Endodermal cell (in vitro differentiated cells): Measurements from ENCODE around the gene SSU72. TPM values are rescaled to one million over a fixed set of nuclear protein-coding genes. Genes with fewer than 3 reads are reported as not detected.

Source experiments
- DNase-seq: peaks from one replicate; pipeline ENCODE4 v3.0.0-alpha.2; 2017
- H3K27ac ChIP-seq: 2 replicates; pipeline ENCODE4 v1.5.1; 2013; ENCODE audit warnings: mild to moderate bottlenecking, low read depth, low read length, moderate library complexity
- H3K27me3 ChIP-seq: 2 replicates; pipeline ENCODE4 v1.6.1; 2013; ENCODE audit warnings: mild to moderate bottlenecking, low read length, moderate library complexity; ENCODE audit not compliant: insufficient read depth, control insufficient read depth, poor library complexity, severe bottlenecking
- H3K36me3 ChIP-seq: 2 replicates; pipeline ENCODE4 v1.7.0; 2013; ENCODE audit warnings: mild to moderate bottlenecking, low read length, moderate library complexity; ENCODE audit not compliant: control insufficient read depth, insufficient read depth
- H3K4me1 ChIP-seq: one replicate; pipeline ENCODE4 v1.7.0; 2013; ENCODE audit warnings: low read length; ENCODE audit not compliant: control insufficient read depth, insufficient read depth
- H3K4me3 ChIP-seq: 2 replicates; pipeline ENCODE4 v1.5.1; 2013; ENCODE audit warnings: mild to moderate bottlenecking, low read length, moderate library complexity
- H3K9ac ChIP-seq: 2 replicates; pipeline ENCODE4 v1.6.1; 2013; ENCODE audit warnings: mild to moderate bottlenecking, low read length, moderate library complexity; ENCODE audit not compliant: poor library complexity, severe bottlenecking; ENCODE audit errors: extremely low read depth
- H3K9me3 ChIP-seq: 2 replicates; pipeline ENCODE4 v1.6.1; 2013; ENCODE audit warnings: mild to moderate bottlenecking, low read length, moderate library complexity; ENCODE audit not compliant: control insufficient read depth
- H3K27ac Mint-ChIP-seq: 2 replicates; pipeline ENCODE4 v1.8.0; 2020; ENCODE audit warnings: mixed read lengths
- H3K27me3 Mint-ChIP-seq: 2 replicates; pipeline ENCODE4 v1.8.0; 2021; ENCODE audit warnings: mild to moderate bottlenecking, mixed read lengths; ENCODE audit not compliant: insufficient read depth
- H3K36me3 Mint-ChIP-seq: 2 replicates; pipeline ENCODE4 v1.8.0; 2020; ENCODE audit warnings: low read depth, mixed read lengths
- H3K4me1 Mint-ChIP-seq: 2 replicates; pipeline ENCODE4 v1.8.0; 2020; ENCODE audit warnings: mixed read lengths
- H3K4me3 Mint-ChIP-seq: 2 replicates; pipeline ENCODE4 v1.8.0; 2020; ENCODE audit warnings: mild to moderate bottlenecking, moderate library complexity, mixed read lengths
- H3K9me3 Mint-ChIP-seq: 2 replicates; pipeline ENCODE4 v1.8.0; 2020; ENCODE audit warnings: mild to moderate bottlenecking, mixed read lengths
- WGBS, 2 experiments: methylation state at CpG; one replicate each; pipeline versions ENCODE4 v1.1.5 to v1.1.7; 2013; ENCODE audit warnings: missing lambda C conversion rate in 2 of 2, mixed read lengths in 1 of 2; ENCODE audit not compliant: insufficient coverage in 1 of 2, insufficient read length in 1 of 2; 5-methylcytosine and 5-hydroxymethylcytosine counted together
- total RNA-seq, 2 donors: library from RNA; stranded (reverse); fragmentation: NEBNext Ultra II Directional in 1 of 2; extraction: Animal tissue kit (Norgen Biotek cat#: 25700) in 1 of 2; gene quantifications; 2 replicates in 1 of 2; 3 replicates in 1 of 2; pipeline ENCODE4 v1.2.1, GENCODE V29; 2021
- TF ChIP-seq, protein P1 (sequence below): fragments of 200-600 bp; sonication (generic); conservative IDR thresholded peaks from 2 replicates; pipeline ENCODE4 v1.5.0; 2021; ENCODE audit warnings: antibody characterized with exemption, mild to moderate bottlenecking

The SSU72 gene
- total RNA-seq, 2 donors from 2014 or later, result 133 to 138 TPM

DNA sequence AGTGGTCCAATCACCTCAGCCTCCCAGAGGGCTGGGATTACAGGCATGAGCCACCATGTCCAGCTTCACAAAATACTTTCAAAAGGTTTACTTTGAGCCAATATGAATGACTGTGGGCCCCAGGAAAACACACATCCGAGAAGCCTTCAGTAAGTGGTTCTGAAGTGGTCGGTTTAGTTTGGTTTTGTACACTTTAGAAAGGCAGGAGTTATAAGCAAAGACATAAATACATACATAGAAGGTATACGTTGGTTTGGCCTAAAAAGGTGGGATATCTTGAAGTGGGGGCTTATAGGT is 37.4 kb upstream of the SSU72 start:
- H3K4me3 ChIP-seq, result no peak overlapping the region
- H3K27ac ChIP-seq, result no peak overlapping the region
- 94% methylated on average over 3 of the region's 3 CpGs; no CpG with 5 or more reads in 1 of the 2 experiments for WGBS, 2 experiments
- DNase-seq, result no peak
- Mint-ChIP-seq H3K36me3 (peaks cover 3% of the 10 kb centered on the region), H3K4me3 (no peak overlapping the region), H3K4me1 (peaks cover 4% of the 10 kb centered on the region), H3K27me3 (no peaks in the 10 kb centered on the region), H3K27ac (no peak overlapping the region), H3K9me3 (no peaks in the 10 kb centered on the region)
- no peak overlapping the region for H3K9ac ChIP-seq
- H3K4me1 ChIP-seq, result peaks cover 7% of the 10 kb centered on the region
- peaks cover 1% of the 10 kb centered on the region for H3K36me3 ChIP-seq
- TF ChIP-seq, protein P1, sequence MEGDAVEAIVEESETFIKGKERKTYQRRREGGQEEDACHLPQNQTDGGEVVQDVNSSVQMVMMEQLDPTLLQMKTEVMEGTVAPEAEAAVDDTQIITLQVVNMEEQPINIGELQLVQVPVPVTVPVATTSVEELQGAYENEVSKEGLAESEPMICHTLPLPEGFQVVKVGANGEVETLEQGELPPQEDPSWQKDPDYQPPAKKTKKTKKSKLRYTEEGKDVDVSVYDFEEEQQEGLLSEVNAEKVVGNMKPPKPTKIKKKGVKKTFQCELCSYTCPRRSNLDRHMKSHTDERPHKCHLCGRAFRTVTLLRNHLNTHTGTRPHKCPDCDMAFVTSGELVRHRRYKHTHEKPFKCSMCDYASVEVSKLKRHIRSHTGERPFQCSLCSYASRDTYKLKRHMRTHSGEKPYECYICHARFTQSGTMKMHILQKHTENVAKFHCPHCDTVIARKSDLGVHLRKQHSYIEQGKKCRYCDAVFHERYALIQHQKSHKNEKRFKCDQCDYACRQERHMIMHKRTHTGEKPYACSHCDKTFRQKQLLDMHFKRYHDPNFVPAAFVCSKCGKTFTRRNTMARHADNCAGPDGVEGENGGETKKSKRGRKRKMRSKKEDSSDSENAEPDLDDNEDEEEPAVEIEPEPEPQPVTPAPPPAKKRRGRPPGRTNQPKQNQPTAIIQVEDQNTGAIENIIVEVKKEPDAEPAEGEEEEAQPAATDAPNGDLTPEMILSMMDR, result no peak
- no peaks in the 10 kb centered on the region for H3K9me3 ChIP-seq
- no peaks in the 10 kb centered on the region for H3K27me3 ChIP-seq

DNA sequence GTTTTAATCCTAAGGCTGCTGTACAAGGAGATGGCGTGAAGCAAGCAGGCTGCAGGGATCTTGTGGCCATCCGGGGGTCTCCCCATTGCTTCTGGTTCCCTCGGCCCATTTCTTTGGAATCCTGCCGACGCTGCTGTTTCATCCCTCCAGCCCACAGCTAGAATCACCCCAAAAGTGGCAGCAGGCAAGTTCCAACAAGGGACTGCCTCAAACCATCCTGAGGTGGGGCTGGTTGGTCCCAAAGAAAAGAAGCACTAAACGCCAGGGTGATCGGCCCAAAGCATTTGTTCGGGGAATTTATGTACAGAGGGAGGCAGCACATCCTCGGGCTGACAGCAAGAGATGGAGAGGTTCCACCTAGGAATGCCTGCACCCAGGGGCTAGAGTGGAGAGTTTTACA is 36.1 kb upstream of the SSU72 start:
- Mint-ChIP-seq H3K4me3 (no peak overlapping the region), H3K27me3 (no peaks in the 10 kb centered on the region), H3K9me3 (no peaks in the 10 kb centered on the region), H3K4me1 (peaks cover 4% of the 10 kb centered on the region), H3K27ac (no peak overlapping the region), H3K36me3 (peaks cover 3% of the 10 kb centered on the region)
- DNase-seq, result no peak
- Histone ChIP-seq H3K27ac (no peak overlapping the region), H3K9me3 (no peaks in the 10 kb centered on the region), H3K4me3 (no peak overlapping the region), H3K36me3 (no peaks in the 10 kb centered on the region), H3K4me1 (no peaks in the 10 kb centered on the region), H3K9ac (no peak overlapping the region), H3K27me3 (no peaks in the 10 kb centered on the region)
- TF ChIP-seq, protein P1, result no peak
- 90 to 93% methylated on average over 8 to 9 of the region's 9 CpGs for WGBS, 2 experiments

DNA sequence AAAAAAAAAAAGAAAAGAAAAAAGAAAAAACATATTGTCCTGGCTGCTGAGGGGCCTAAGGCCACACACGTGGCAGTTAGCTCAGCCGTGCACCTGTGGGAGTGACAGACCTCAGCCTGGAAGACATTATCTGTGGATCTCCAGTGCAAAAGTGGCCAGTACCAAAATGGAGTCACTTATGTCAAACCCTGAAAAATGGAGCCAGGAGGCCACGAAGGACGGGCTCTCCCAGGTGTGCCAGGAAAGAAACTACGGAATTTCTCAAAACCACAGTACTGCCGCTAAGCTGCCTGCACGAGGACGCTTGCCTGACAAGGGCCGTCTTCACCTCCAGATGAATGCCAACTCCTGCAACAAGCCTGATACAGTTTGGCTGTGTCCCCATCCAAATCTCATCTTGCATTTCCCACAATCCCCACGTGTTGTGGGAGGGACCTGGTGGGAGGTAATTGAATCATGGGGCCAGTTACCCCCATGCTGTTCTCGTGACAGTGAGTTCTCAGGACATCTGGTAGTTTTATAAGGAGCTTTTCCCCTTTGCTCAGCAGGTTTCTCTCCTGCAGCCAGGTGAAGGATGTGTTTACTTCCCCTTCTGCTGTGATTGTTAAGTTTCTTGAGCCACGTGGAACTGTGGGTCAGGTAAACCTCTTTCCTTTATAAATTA is 35.3 kb upstream of the SSU72 start:
- TF ChIP-seq, protein P1, result no peak
- Mint-ChIP-seq H3K27ac (no peak overlapping the region), H3K9me3 (no peaks in the 10 kb centered on the region), H3K4me1 (peaks cover 4% of the 10 kb centered on the region), H3K36me3 (peaks cover 3% of the 10 kb centered on the region), H3K27me3 (no peaks in the 10 kb centered on the region), H3K4me3 (no peak overlapping the region)
- H3K4me1 ChIP-seq, result no peaks in the 10 kb centered on the region
- no peaks in the 10 kb centered on the region for H3K9me3 ChIP-seq
- peak; percentile 47 for DNase-seq
- H3K4me3 ChIP-seq, result no peak overlapping the region
- 69 to 74% methylated on average over 12 of the region's 12 CpGs for WGBS, 2 experiments
- no peaks in the 10 kb centered on the region for H3K27me3 ChIP-seq
- H3K27ac ChIP-seq, result no peak overlapping the region
- no peaks in the 10 kb centered on the region for H3K36me3 ChIP-seq
- no peak overlapping the region for H3K9ac ChIP-seq
